Measurements from ENCODE around the gene FAM162B. TPM values are rescaled to one million over a fixed set of nuclear protein-coding genes. Genes with fewer than 3 reads are reported as not detected.

Gene FAM162B
- 6.4 and 9.9 TPM in 2 replicates for polyA plus RNA-seq (2011; rRNA removed)
- polyA minus RNA-seq (2011; rRNA and poly(A)+ RNA removed) = 2.0 and 2.9 TPM in 2 replicates

DNA sequence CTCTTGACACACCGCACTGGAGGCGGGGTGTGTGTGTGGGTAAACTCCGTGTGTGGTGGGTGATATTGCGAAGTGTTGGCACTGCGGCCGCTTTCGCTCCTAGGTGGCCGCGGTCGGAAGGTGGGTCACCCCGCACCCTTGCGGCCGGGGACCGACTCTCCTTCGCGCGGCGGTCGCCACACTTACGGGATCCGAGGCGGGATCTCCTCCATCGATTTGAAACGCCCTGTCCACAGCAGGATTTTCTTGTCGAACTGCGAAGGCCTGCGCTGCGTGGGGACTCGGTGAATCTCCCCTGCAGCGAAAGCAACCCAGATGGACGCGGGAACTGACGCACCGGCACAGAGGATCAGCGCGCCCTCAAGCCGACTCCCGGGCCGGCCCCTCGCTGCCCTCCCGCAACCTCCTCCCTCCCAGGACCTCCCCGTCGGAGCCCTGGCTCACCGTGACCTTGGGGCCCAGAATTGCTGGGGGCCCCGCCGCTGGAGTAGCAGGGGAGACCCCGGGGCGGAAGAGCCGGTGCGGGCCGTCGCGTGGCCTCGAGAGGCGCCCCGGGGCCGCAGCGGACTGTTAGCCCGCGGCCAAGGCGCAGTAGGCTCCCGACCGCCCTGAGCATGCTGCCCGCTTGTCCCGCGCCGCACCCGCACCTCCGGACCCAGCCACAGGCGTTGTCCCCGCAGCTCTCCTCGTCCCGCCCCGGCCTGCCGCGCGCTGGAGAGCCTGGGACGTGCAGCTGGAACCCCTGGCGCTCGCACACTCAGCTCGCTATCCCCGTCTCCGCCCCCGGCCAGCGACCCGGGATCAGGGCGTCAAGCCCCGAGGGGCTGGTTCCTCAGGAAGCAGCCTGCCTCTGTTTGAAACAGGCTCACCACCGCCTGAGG, at the start of gene FAM162B:
FAM162B (minus strand) TSS at position 759 of the 881 bp plus-strand sequence; CDS start at position 616, 143 bp downstream.
- ChIA-PET POLR2A (interaction anchor here (0.5 kb wide), 1 partner anchor 46 kb away, joined by 4 read pairs; no protein-coding TSS in a partner anchor), CTCF (interaction anchor here (2.0 kb wide), 1 partner anchor 14 kb away, joined by 5 read pairs; no protein-coding TSS in a partner anchor)
- H3K27me3 ChIP-seq (ENCODE audit: control insufficient read depth, insufficient read depth, low read length) = peaks cover 1% of the 10 kb centered on the region; the same call in 1 of the 2 replicates
- no peaks in the 10 kb centered on the region; the same call in 1 of the 2 replicates for H3K36me3 ChIP-seq (ENCODE audit: control insufficient read depth, insufficient read depth, low read length)
- peak within 1 kb of the TSS; percentile 53 for H3K4me3 ChIP-seq (ENCODE audit: low read depth, low read length)
- no peak for DNase-seq (ENCODE audit: low read depth)
- TF ChIP-seq, protein P1, sequence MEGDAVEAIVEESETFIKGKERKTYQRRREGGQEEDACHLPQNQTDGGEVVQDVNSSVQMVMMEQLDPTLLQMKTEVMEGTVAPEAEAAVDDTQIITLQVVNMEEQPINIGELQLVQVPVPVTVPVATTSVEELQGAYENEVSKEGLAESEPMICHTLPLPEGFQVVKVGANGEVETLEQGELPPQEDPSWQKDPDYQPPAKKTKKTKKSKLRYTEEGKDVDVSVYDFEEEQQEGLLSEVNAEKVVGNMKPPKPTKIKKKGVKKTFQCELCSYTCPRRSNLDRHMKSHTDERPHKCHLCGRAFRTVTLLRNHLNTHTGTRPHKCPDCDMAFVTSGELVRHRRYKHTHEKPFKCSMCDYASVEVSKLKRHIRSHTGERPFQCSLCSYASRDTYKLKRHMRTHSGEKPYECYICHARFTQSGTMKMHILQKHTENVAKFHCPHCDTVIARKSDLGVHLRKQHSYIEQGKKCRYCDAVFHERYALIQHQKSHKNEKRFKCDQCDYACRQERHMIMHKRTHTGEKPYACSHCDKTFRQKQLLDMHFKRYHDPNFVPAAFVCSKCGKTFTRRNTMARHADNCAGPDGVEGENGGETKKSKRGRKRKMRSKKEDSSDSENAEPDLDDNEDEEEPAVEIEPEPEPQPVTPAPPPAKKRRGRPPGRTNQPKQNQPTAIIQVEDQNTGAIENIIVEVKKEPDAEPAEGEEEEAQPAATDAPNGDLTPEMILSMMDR (IDR thresholded peaks at IDR 0.05; ENCODE audit: insufficient read depth, low read depth, low read length) = no peak

DNA sequence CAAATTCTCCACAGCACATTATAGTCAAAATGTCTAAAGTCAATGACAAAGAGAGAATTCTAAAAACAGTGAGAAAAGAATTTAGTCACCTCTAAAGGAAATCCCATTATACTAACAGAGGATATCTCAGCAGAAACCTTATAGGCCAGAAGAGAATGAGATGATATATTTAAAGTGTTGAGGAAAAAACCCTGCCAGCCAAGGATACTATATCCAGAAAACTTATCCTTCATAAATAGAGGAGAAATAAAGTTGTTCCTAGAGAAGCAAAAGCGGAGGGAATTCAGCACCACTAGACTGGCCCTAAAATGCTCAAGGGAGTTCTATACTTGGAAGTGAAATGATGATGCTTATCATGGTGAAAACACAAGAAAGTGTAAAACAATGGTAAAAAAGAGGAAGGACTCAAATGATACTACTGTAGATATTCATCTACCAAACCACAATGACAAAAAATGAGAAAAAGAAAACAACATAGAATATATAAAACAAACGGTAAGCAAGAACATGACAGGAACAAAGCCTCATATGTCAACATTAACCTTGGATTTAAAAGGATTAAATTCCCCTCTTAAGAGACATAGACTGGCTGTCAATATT, 46.6 kb upstream of the FAM162B start:
- Histone ChIP-seq H3K36me3 (ENCODE audit: control insufficient read depth, insufficient read depth, low read length) (no peaks in the 10 kb centered on the region), H3K4me3 (ENCODE audit: low read depth, low read length) (no peak overlapping the region), H3K27me3 (ENCODE audit: control insufficient read depth, insufficient read depth, low read length) (no peaks in the 10 kb centered on the region)
- DNase-seq (ENCODE audit: low read depth) = no peak
- ChIA-PET POLR2A (no interaction called here), CTCF (no interaction called here)
- TF ChIP-seq, protein P1 (IDR thresholded peaks at IDR 0.05; ENCODE audit: insufficient read depth, low read depth, low read length) = no peak

DNA sequence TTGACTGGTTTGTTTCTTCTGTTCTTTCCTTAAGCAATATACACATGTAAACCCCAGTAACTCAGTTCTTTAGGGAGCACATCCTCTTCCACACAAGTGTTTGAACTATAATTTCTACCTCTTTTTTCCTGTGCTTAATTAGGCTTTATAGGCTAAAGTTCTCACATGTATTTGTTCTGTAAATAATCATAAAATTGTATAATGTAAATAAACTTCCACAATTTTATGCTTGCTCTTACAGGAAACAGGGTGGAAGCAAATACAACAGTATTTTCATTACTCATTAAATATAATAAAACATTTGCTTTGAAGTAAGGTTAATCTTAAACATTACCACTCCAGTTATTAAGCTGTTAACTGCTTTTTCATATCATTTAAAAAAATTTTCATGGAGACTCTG, 36.5 kb upstream of the FAM162B start:
- TF ChIP-seq, protein P1 (IDR thresholded peaks at IDR 0.05; ENCODE audit: insufficient read depth, low read depth, low read length) = no peak
- Histone ChIP-seq H3K27me3 (ENCODE audit: control insufficient read depth, insufficient read depth, low read length) (no peaks in the 10 kb centered on the region), H3K4me3 (ENCODE audit: low read depth, low read length) (no peak overlapping the region), H3K36me3 (ENCODE audit: control insufficient read depth, insufficient read depth, low read length) (no peaks in the 10 kb centered on the region)
- POLR2A ChIA-PET = no interaction called here
- no peak for DNase-seq (ENCODE audit: low read depth)
- CTCF ChIA-PET = no interaction called here

DNA sequence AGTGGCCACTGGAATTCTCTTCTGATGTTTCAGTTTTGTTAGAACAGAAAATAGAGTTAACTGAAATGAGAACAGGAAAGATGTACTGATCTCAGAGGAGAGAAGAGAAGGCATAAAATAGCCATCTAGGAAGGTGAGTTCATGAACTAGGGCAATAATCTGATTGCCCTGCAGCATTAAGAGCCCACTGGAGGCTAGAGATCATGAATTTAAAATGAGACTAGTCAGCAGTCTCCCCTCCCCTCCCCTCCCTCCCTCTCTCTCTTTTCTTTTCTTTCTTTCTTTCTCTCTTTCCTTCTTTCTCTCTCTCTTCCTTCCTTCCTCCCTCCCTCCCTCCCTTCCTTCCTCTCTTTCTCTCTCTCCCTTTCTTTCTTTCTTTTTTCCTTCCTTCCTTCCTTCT, 34.4 kb upstream of the FAM162B start:
- TF ChIP-seq, protein P1 (IDR thresholded peaks at IDR 0.05; ENCODE audit: insufficient read depth, low read depth, low read length) = no peak
- Histone ChIP-seq H3K27me3 (ENCODE audit: control insufficient read depth, insufficient read depth, low read length) (no peaks in the 10 kb centered on the region), H3K4me3 (ENCODE audit: low read depth, low read length) (no peak overlapping the region), H3K36me3 (ENCODE audit: control insufficient read depth, insufficient read depth, low read length) (no peaks in the 10 kb centered on the region)
- POLR2A ChIA-PET = no interaction called here
- DNase-seq (ENCODE audit: low read depth) = no peak
- CTCF ChIA-PET = no interaction called here

DNA sequence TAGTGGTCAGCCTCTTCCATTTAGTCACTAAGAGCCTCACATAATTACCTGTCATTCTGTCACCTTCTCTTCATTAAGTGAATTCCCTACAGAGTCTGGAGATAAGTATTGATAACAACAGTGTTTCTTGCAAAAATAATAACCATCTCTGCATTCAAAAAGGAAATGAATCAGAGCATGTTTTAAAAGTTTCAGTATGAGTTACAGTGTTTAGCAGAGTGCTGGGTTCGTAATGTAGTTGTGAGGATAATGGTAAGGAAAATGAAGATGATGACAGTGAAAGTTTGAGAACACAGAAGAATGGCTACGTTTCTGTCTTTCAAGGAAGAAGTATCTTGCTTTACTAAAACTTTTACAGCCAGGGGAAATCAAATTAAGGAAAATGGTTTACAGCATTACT, 32.1 kb upstream of the FAM162B start:
- Histone ChIP-seq H3K4me3 (ENCODE audit: low read depth, low read length) (no peak overlapping the region), H3K36me3 (ENCODE audit: control insufficient read depth, insufficient read depth, low read length) (no peaks in the 10 kb centered on the region), H3K27me3 (ENCODE audit: control insufficient read depth, insufficient read depth, low read length) (no peaks in the 10 kb centered on the region; the same call in 1 of the 2 replicates)
- ChIA-PET CTCF (no interaction called here), POLR2A (no interaction called here)
- DNase-seq (ENCODE audit: low read depth) = no peak
- TF ChIP-seq, protein P1 (IDR thresholded peaks at IDR 0.05; ENCODE audit: insufficient read depth, low read depth, low read length) = no peak

Data from BJ (cell line).